ENCODE results near the gene ABCB1.
A peak's percentile ranks its signal among the peaks of the same experiment; 100 is the strongest.
"Not testable (repeated sequence)": the region's sequence is repeated elsewhere in the genome, so short reads cannot be mapped to it uniquely, and the experiment has no call there.

Gene ABCB1

GRCh38 chr7:87598234-87599009 is 2.3 kb downstream of the ABCB1 start:
- Mint-ChIP-seq H3K36me3 (ENCODE audit: insufficient read depth) (peaks cover 25% of the 10 kb centered on the region), H3K4me1 (ENCODE audit: low read depth in 2 of 2) (peaks cover 20 to 23% of the 10 kb centered on the region in 2 donors), H3K27ac (peak overlapping the region; percentile 67 to 71), H3K27me3 (peaks cover 6 to 24% of the 10 kb centered on the region in 2 donors), H3K9me3 (no peaks in the 10 kb centered on the region), H3K4me3 (peak overlapping the region; percentile 65 to 72)
- ATAC-seq (replicated peaks) (peak; percentile 21), DNase-seq (no peak)

DNA sequence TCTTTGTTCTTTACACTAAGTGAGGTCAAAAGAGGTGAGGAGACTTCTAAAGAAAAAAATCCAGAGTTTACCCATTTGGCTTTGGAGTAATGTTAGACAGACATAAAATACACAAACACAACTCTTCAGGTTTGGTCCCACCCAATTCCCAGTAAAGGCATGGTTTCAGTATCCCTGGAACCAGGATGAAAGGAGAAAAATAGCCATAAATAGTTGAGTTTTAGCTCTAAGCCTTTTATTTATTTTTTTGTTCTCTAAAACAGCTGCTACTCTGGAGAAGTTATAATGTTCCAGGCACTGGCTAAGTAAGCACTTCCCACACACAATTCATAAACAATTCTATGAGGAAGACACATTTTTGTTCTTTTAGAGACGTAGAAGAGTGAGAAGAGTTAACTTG is 4.0 kb downstream of the ABCB1 start:
- no peak for DNase-seq
- H3K4me1 Mint-ChIP-seq (ENCODE audit: low read depth in 2 of 2): peaks cover 20 to 23% of the 10 kb centered on the region in 2 donors
- H3K27ac Mint-ChIP-seq: peak overlapping the region in 1 of 2 donors; percentile 53
- peaks cover 6 to 15% of the 10 kb centered on the region in 2 donors for H3K27me3 Mint-ChIP-seq
- no peak overlapping the region for H3K4me3 Mint-ChIP-seq
- H3K9me3 Mint-ChIP-seq: no peaks in the 10 kb centered on the region
- no peak for ATAC-seq (replicated peaks)
- peaks cover 29% of the 10 kb centered on the region for H3K36me3 Mint-ChIP-seq (ENCODE audit: insufficient read depth)

- Mint-ChIP-seq H3K4me3 (no peak overlapping the region), H3K36me3 (ENCODE audit: insufficient read depth) (peaks cover 29% of the 10 kb centered on the region), H3K27me3 (peaks cover 6 to 10% of the 10 kb centered on the region in 2 donors), H3K9me3 (no peaks in the 10 kb centered on the region), H3K27ac (peak overlapping the region in 1 of 2 donors; percentile 19), H3K4me1 (ENCODE audit: low read depth in 2 of 2) (peaks cover 20 to 21% of the 10 kb centered on the region in 2 donors)
- DNase-seq: no peak
- ATAC-seq (replicated peaks): no peak
Measured at GRCh38 chr7:87596136-87596535, 4.5 kb downstream of the ABCB1 start.

DNA sequence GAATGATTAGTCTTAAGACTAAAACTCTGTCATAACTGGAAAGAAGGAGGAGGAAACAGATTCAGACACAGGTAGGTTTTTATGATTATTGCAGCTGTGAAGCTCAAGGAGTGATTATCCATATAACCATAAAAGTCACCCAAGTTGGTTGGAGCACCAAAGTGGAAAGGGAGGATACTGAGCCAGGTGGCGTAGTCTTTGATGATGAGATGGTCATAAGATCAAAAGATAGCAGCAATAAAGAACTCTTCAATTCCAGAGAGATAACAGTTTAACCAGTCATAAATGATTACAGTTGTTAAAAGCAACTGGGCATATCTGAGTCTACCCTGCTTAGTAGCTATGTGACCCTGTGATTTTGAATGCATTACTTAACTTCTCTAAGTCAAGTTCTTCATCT is 8.4 kb downstream of the ABCB1 start:
- H3K4me3 Mint-ChIP-seq: no peak overlapping the region
- H3K27ac Mint-ChIP-seq: no peak overlapping the region
- peaks cover 0 to 8% of the 10 kb centered on the region in 2 donors for H3K4me1 Mint-ChIP-seq (ENCODE audit: low read depth in 2 of 2)
- no peaks in the 10 kb centered on the region for H3K9me3 Mint-ChIP-seq
- ATAC-seq (replicated peaks) (no peak), DNase-seq (no peak)
- H3K36me3 Mint-ChIP-seq (ENCODE audit: insufficient read depth): peaks cover 20% of the 10 kb centered on the region
- H3K27me3 Mint-ChIP-seq: no peaks in the 10 kb centered on the region

DNA sequence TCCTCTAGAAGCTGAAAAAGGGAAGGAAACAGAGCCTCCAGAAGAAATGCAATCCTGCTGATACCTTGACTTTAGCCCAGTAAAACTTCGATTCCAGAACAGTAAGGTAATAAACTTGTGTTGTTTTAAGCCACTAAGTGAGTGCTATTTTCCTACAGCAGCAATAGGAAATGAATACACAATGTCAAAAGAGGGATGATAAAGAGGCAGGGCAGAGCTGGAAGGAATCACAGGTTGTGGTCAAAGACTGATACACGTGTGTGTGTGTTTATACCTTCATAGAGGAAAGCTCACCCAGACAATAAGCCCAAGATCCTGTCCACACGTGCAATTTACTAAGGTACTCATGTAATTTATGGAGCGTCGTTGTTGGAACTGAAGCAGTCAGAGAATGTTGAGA is 9.5 kb downstream of the ABCB1 start:
- Mint-ChIP-seq H3K36me3 (ENCODE audit: insufficient read depth) (peaks cover 17% of the 10 kb centered on the region), H3K4me3 (no peak overlapping the region), H3K27ac (no peak overlapping the region), H3K27me3 (no peaks in the 10 kb centered on the region), H3K4me1 (ENCODE audit: low read depth in 2 of 2) (peaks cover 4 to 8% of the 10 kb centered on the region in 2 donors), H3K9me3 (no peaks in the 10 kb centered on the region)
- ATAC-seq (replicated peaks): no peak
- DNase-seq: no peak

DNA sequence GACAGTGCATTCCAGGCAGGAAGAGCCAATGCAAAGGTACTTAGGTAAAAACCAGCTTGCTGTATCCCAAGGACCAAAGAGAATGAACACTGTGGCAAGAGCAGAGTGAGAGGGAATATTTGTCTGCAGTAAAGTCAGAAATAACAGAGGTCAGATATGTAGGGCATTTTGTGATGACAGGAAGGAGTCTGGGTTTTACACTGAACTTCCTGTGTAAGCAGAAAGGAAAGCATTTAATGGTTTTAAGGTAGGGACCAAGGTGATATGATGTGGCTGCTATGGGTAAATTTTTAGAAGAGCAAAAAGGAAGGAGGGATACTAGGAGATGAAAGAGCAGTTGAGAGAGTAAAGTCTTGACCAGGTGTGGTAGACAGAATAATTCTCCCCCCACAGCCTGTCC is 10.1 kb downstream of the ABCB1 start:
- ATAC-seq (replicated peaks) (peak; percentile 91), DNase-seq (no peak)
- H3K36me3 Mint-ChIP-seq (ENCODE audit: insufficient read depth): peaks cover 18% of the 10 kb centered on the region
- H3K27me3 Mint-ChIP-seq: no peaks in the 10 kb centered on the region
- peaks cover 6 to 7% of the 10 kb centered on the region in 2 donors for H3K4me1 Mint-ChIP-seq (ENCODE audit: low read depth in 2 of 2)
- no peak overlapping the region for H3K4me3 Mint-ChIP-seq
- H3K9me3 Mint-ChIP-seq: no peaks in the 10 kb centered on the region
- no peak overlapping the region for H3K27ac Mint-ChIP-seq

- Mint-ChIP-seq H3K27ac (no peak overlapping the region), H3K9me3 (no peaks in the 10 kb centered on the region), H3K36me3 (ENCODE audit: insufficient read depth) (peaks cover 20% of the 10 kb centered on the region), H3K4me1 (ENCODE audit: low read depth in 2 of 2) (peaks cover 6 to 10% of the 10 kb centered on the region in 2 donors), H3K27me3 (no peaks in the 10 kb centered on the region), H3K4me3 (no peak overlapping the region)
- no peak for DNase-seq
- ATAC-seq (replicated peaks): no peak
Measured at GRCh38 chr7:87589631-87590030, 11.1 kb downstream of the ABCB1 start.

- no peak overlapping the region for H3K4me3 Mint-ChIP-seq
- DNase-seq (no peak), ATAC-seq (replicated peaks) (no peak)
- H3K27me3 Mint-ChIP-seq: no peaks in the 10 kb centered on the region
- H3K27ac Mint-ChIP-seq: no peak overlapping the region
- peaks cover 27% of the 10 kb centered on the region for H3K36me3 Mint-ChIP-seq (ENCODE audit: insufficient read depth)
- H3K9me3 Mint-ChIP-seq: no peaks in the 10 kb centered on the region
- H3K4me1 Mint-ChIP-seq (ENCODE audit: low read depth in 2 of 2): peaks cover 6 to 17% of the 10 kb centered on the region in 2 donors
Measured at GRCh38 chr7:87581723-87582122, 19.0 kb downstream of the ABCB1 start.

GRCh38 chr7:87580636-87581035 is 20.0 kb downstream of the ABCB1 start:
- Mint-ChIP-seq H3K9me3 (no peaks in the 10 kb centered on the region), H3K4me1 (ENCODE audit: low read depth in 2 of 2) (peaks cover 0 to 11% of the 10 kb centered on the region in 2 donors), H3K4me3 (no peak overlapping the region), H3K36me3 (ENCODE audit: insufficient read depth) (peaks cover 25% of the 10 kb centered on the region), H3K27me3 (no peaks in the 10 kb centered on the region), H3K27ac (no peak overlapping the region)
- no peak for DNase-seq
- ATAC-seq (replicated peaks): no peak

GRCh38 chr7:87575521-87575920 is 25.2 kb downstream of the ABCB1 start:
- ATAC-seq (replicated peaks) (no peak), DNase-seq (no peak)
- Mint-ChIP-seq H3K27me3 (no peaks in the 10 kb centered on the region), H3K9me3 (peaks cover 0 to 2% of the 10 kb centered on the region in 2 donors), H3K4me3 (no peak overlapping the region), H3K27ac (no peak overlapping the region), H3K36me3 (ENCODE audit: insufficient read depth) (peaks cover 6% of the 10 kb centered on the region), H3K4me1 (ENCODE audit: low read depth in 2 of 2) (peaks cover 7 to 17% of the 10 kb centered on the region in 2 donors)

DNA sequence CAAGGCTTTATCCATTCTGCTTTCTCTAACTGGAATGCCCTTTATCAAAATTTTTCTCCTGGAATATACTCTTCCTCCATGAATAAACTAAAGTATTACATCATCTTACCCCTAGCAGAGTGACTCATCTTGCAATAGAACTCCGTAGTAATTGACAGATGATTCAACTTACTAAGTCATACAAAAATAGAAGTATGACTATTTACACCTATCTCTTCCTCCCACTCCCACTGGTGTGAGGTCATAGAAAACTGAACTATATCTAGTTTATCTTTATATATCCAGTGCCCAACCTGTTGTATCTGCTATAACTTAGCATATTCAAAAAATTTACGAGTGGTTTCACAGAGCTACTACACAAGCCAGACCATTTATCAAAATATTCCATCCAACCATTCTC is 26.1 kb downstream of the ABCB1 start:
- Mint-ChIP-seq H3K9me3 (peaks cover 0 to 2% of the 10 kb centered on the region in 2 donors), H3K27me3 (no peaks in the 10 kb centered on the region), H3K36me3 (ENCODE audit: insufficient read depth) (peaks cover 6% of the 10 kb centered on the region), H3K4me3 (no peak overlapping the region), H3K27ac (peak overlapping the region; percentile 14 to 39), H3K4me1 (ENCODE audit: low read depth in 2 of 2) (peaks cover 7 to 16% of the 10 kb centered on the region in 2 donors)
- ATAC-seq (replicated peaks): no peak
- no peak for DNase-seq

- not testable (repeated sequence) for ATAC-seq (replicated peaks); DNase-seq; H3K36me3 Mint-ChIP-seq (ENCODE audit: insufficient read depth); H3K27me3 Mint-ChIP-seq; H3K9me3 Mint-ChIP-seq; H3K4me3 Mint-ChIP-seq
- Mint-ChIP-seq H3K4me1 (ENCODE audit: low read depth in 2 of 2) (peaks cover 7 to 16% of the 10 kb centered on the region in 2 donors), H3K27ac (peak overlapping the region in 1 of 2 donors; percentile 36)
Measured at GRCh38 chr7:87572513-87572912, 28.2 kb downstream of the ABCB1 start.

- no peak overlapping the region for H3K27ac Mint-ChIP-seq
- H3K27me3 Mint-ChIP-seq: no peaks in the 10 kb centered on the region
- no peak overlapping the region for H3K4me3 Mint-ChIP-seq
- DNase-seq (no peak), ATAC-seq (replicated peaks) (no peak)
- H3K36me3 Mint-ChIP-seq (ENCODE audit: insufficient read depth): peaks cover 19% of the 10 kb centered on the region
- peaks cover 7 to 8% of the 10 kb centered on the region in 2 donors for H3K4me1 Mint-ChIP-seq (ENCODE audit: low read depth in 2 of 2)
- H3K9me3 Mint-ChIP-seq: peaks cover 0 to 2% of the 10 kb centered on the region in 2 donors
Measured at GRCh38 chr7:87570178-87570577, 30.5 kb downstream of the ABCB1 start.

GRCh38 chr7:87567052-87567451 is 33.6 kb downstream of the ABCB1 start:
- DNase-seq: no peak
- Mint-ChIP-seq H3K27me3 (no peaks in the 10 kb centered on the region), H3K9me3 (no peaks in the 10 kb centered on the region), H3K36me3 (ENCODE audit: insufficient read depth) (peaks cover 22% of the 10 kb centered on the region), H3K4me3 (no peak overlapping the region), H3K4me1 (ENCODE audit: low read depth in 2 of 2) (peaks cover 7 to 10% of the 10 kb centered on the region in 2 donors), H3K27ac (no peak overlapping the region)
- ATAC-seq (replicated peaks): no peak
